ENCODE data around the gene SIGLEC5. TPM values are rescaled to one million over a fixed set of nuclear protein-coding genes. Genes with fewer than 3 reads are reported as not detected.

The SIGLEC5 gene
- polyA plus RNA-seq, 1 of the 3 experiments (the other 2 are of a cell fraction) = not detected

DNA sequence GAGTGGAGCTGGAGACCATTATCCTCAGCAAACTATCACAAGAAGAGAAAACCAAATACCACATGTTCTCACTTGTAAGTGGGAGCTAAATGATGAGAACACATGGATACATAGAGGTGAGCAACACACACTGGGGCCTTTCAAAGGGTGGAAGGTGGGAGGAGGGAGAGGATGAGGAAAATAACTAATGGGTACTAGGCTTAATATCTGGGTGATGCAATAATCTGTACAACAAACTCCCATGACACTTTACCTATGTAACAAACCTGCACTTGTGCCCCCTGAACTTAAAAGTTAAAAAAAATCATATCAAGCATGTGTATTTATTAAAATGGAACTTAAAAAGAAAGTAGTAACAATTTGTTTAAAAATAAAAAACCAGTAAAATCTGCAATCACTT is 11.4 kb upstream of the SIGLEC5 start:
- Histone ChIP-seq H3K27ac (ENCODE audit: low read depth in 2 of 2, low read length in 1 of 2) (no peak overlapping the region), H2AFZ (ENCODE audit: low read depth) (no peak overlapping the region), H3K9me2 (no peaks in the 10 kb centered on the region), H3K79me2 (ENCODE audit: insufficient read depth) (no peaks in the 10 kb centered on the region), H4K20me1 (ENCODE audit: insufficient read depth) (no peaks in the 10 kb centered on the region), H3K4me3 (ENCODE audit: low read depth in 2 of 2, low read length in 1 of 2) (no peak overlapping the region), H3K36me3 (replicated peaks in 1 of 2; ENCODE audit: control insufficient read depth in 1 of 2, insufficient read depth in 2 of 2, low read length in 1 of 2) (no peaks in the 10 kb centered on the region), H3K27me3 (ENCODE audit: insufficient read depth) (peaks cover 30% of the 10 kb centered on the region; the same call in 1 of the 2 replicates), H3K9ac (no peak overlapping the region), H3K4me2 (no peak overlapping the region), H3K4me1 (ENCODE audit: control insufficient read depth in 1 of 2, insufficient read depth in 2 of 2, low read depth in 1 of 2, low read length in 1 of 2) (no peaks in the 10 kb centered on the region), H3F3A (replicated peaks; ENCODE audit: insufficient read depth) (no peaks in the 10 kb centered on the region), H3K9me3 (no peaks in the 10 kb centered on the region)
- DNase-seq = no peak
- ChIA-PET CTCF (interaction anchor here (1.1 to 3.6 kb wide), 3 partner anchors 16 to 169 kb away, joined by 3 to 17 read pairs (median 4); no protein-coding TSS in a partner anchor), POLR2A (no interaction called here)
- TF ChIP-seq ELF1 (IDR thresholded peaks at IDR 0.05) = no peak
- TF ChIP-seq, protein P1, sequence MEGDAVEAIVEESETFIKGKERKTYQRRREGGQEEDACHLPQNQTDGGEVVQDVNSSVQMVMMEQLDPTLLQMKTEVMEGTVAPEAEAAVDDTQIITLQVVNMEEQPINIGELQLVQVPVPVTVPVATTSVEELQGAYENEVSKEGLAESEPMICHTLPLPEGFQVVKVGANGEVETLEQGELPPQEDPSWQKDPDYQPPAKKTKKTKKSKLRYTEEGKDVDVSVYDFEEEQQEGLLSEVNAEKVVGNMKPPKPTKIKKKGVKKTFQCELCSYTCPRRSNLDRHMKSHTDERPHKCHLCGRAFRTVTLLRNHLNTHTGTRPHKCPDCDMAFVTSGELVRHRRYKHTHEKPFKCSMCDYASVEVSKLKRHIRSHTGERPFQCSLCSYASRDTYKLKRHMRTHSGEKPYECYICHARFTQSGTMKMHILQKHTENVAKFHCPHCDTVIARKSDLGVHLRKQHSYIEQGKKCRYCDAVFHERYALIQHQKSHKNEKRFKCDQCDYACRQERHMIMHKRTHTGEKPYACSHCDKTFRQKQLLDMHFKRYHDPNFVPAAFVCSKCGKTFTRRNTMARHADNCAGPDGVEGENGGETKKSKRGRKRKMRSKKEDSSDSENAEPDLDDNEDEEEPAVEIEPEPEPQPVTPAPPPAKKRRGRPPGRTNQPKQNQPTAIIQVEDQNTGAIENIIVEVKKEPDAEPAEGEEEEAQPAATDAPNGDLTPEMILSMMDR (IDR thresholded peaks at IDR 0.05) = no peak
- TF ChIP-seq TCF12 (IDR thresholded peaks at IDR 0.05) = no peak
- TF ChIP-seq EP300 (IDR thresholded peaks at IDR 0.05; ENCODE audit: borderline replicate concordance in 1 of 2, low read depth in 1 of 2, low read length in 1 of 2) = no peak
- TF ChIP-seq TEAD4 (IDR thresholded peaks at IDR 0.05; ENCODE audit: borderline replicate concordance, insufficient read depth) = no peak
- no peak for TF ChIP-seq RAD21 (IDR thresholded peaks at IDR 0.05; ENCODE audit: low read length)
- TF ChIP-seq, protein P2, sequence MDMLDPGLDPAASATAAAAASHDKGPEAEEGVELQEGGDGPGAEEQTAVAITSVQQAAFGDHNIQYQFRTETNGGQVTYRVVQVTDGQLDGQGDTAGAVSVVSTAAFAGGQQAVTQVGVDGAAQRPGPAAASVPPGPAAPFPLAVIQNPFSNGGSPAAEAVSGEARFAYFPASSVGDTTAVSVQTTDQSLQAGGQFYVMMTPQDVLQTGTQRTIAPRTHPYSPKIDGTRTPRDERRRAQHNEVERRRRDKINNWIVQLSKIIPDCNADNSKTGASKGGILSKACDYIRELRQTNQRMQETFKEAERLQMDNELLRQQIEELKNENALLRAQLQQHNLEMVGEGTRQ (IDR thresholded peaks at IDR 0.05; ENCODE audit: borderline replicate concordance, low read depth, low read length) = no peak
- no peak for TF ChIP-seq MEF2A (IDR thresholded peaks at IDR 0.05; ENCODE audit: borderline replicate concordance, low read depth)
- TF ChIP-seq FOXM1 (IDR thresholded peaks at IDR 0.05; ENCODE audit: low read depth) = no peak
- TF ChIP-seq MXI1 (IDR thresholded peaks at IDR 0.05; ENCODE audit: low read depth, low read length) = no peak
- TF ChIP-seq TAF1 (IDR thresholded peaks at IDR 0.05; ENCODE audit: borderline replicate concordance, low read depth, low read length) = no peak
- TF ChIP-seq FOXJ3 (CRISPR knock-in tag; IDR thresholded peaks at IDR 0.05) = no peak

DNA sequence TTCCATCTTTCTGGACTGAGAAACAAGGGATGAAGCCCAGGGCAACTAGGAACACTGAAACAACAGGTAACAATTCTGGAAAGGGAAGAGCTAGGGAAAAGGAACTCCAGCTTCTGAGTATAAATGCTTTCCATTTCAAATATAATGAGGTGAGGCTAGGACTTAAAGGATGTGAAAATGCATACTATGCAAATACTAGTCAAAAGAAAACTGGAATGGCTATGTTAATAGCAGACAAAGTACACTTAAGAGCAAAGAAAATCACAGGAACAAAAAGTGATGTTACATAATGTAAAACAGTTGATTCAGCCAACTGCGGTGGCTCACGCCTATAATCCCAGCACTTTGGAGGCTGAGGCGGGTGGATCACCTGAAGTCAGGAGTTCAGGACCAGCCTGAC is 10.2 kb upstream of the SIGLEC5 start:
- Histone ChIP-seq H2AFZ (ENCODE audit: low read depth) (no peak overlapping the region), H3K4me1 (ENCODE audit: control insufficient read depth in 1 of 2, insufficient read depth in 2 of 2, low read depth in 1 of 2, low read length in 1 of 2) (no peaks in the 10 kb centered on the region), H3K9me2 (no peaks in the 10 kb centered on the region), H3K79me2 (ENCODE audit: insufficient read depth) (no peaks in the 10 kb centered on the region), H3K27me3 (ENCODE audit: insufficient read depth) (peaks cover 28% of the 10 kb centered on the region; the same call in 1 of the 2 replicates), H3K9me3 (no peaks in the 10 kb centered on the region), H3K9ac (no peak overlapping the region), H4K20me1 (ENCODE audit: insufficient read depth) (no peaks in the 10 kb centered on the region), H3K27ac (ENCODE audit: low read depth in 2 of 2, low read length in 1 of 2) (no peak overlapping the region), H3K4me3 (ENCODE audit: low read depth in 2 of 2, low read length in 1 of 2) (no peak overlapping the region), H3F3A (replicated peaks; ENCODE audit: insufficient read depth) (no peaks in the 10 kb centered on the region), H3K4me2 (no peak overlapping the region), H3K36me3 (replicated peaks in 1 of 2; ENCODE audit: control insufficient read depth in 1 of 2, insufficient read depth in 2 of 2, low read length in 1 of 2) (no peaks in the 10 kb centered on the region)
- ChIA-PET POLR2A (no interaction called here), CTCF (interaction anchor here (0.6 to 3.6 kb wide), 3 partner anchors 17 to 1611 kb away, joined by 3 to 17 read pairs (median 3); no protein-coding TSS in a partner anchor)
- TF ChIP-seq TCF12 (IDR thresholded peaks at IDR 0.05) = no peak
- no peak for TF ChIP-seq GATA2 (CRISPR knock-in tag; IDR thresholded peaks at IDR 0.05)
- TF ChIP-seq RFX5 (IDR thresholded peaks at IDR 0.05; ENCODE audit: low read length) = no peak
- WGBS (ENCODE audit: low lambda C conversion rate) = 35% methylated on average over 3 of the region's 3 CpGs
- no peak for DNase-seq
